SK-N-DZ (cell line): ENCODE measurements around the gene PLPPR2.
"Not testable (repeated sequence)": the region's sequence is repeated elsewhere in the genome, so short reads cannot be mapped to it uniquely, and the experiment has no call there.

Source experiments
- DNase-seq: peaks from one replicate; pipeline ENCODE4 v3.0.0-alpha.2; 2015; ENCODE audit warnings: low spot score

PLPPR2 gene

DNA sequence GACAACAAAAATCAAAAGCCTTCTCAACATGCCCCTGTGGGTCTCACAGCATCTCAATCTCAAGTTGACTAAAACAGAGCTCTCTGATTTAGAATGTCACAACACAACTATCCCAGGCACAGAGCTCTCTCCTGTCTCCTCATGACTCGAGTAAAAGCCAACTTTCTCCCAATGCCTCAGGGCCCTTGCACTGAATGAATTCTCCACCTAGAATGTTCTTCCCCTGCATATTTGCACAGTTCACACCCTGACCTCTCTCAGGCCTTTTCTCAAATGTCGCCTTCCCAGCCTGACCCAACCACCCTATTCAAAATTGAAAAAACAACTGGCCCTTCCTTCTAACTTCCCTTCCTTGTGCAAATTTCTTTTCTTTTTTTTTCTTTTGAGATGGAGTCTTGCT is 15.5 kb downstream of the PLPPR2 start:
- no peak for DNase-seq

DNA sequence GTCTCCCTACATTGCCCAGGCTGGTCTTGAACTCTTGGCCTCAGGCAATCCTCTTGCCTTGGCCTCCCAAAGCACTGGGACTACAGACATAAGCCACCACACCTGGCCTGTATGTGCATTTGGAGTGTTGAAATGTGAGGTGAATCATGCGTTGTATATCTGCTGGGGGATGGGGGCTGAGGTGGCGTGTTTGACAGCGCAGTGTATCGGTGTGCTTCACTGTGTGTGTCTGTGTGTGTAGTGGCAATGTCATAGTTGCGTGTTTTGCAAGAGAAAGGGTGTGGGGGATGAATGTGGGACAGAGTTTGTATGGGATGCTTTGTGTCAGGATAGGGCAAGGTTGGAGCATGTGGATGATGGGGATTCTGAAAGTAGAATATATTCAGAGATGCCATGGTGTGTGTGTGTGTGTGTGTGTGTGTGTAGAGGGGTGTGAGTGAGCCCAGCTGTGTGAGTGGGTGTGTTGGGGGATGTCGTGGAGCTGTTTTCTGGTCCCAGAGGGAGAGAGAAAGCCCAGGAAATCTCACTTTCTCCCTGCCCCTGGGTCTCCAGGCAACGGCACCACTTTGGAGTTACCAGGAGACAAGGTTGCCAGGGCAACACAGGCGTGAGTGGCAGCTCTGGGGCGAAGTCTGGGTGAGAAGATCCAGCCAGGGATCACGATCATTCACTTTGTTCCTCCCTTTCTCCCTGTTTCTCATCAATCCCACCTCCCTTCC is 18.1 kb downstream of the PLPPR2 start:
- peak; percentile 75 for DNase-seq

DNA sequence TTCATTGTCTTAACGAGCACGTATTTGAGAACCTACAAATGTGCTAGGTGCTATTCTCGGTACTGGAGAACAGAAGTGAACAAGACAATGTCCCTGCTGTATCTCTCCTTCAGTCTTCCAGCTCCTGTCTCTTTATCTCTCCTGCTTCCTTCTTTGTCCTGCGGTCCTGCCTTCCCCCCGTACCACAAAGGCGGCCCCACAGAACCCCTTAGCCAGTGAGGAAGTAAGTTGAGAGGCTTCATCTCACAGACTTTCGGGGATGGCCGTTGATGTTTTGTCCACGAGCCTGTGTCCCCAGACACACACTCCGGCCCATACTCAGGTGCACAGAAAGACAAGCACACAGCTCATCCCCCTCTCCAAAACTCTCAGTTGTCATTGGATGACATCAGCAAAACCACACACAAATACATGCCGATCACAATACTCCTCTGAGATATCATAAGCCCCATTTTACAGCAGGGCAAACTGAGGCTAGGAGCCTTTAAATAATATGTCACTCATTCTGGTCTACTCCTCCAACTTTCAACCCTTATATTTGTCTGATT is 18.7 kb downstream of the PLPPR2 start:
- no peak for DNase-seq

DNA sequence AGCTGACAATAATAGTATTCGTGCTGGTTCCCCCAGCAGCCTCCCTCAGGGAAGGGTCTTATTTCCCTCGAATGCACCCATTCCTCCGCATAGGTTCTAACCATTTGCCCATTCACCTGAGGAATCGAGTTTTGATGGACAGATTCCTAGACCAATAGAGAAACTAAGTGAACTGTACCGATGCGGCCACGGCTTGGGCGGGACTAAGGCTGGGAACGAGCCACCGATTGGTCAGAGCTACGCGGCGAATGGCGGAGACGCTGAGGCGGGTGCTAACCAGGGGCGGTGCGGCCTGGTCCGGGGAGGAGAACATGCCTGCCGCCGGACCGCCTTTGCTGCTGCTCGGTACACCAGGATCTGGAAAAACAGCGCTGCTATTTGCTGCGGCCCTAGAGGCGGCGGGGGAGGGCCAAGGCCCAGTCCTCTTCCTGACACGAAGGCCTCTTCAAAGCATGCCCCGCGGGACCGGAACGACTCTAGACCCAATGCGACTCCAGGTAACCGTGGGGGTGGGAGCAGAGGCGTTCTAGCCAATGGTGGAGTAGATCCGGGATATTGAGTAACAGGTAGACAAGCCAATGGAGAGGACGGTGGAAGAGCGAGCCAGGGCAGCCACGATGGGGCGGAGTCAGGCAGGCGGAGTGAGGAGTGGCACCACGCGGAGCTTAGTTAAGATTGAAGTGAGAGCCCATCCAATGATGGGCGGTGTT is 19.4 kb downstream of the PLPPR2 start, which contains the start of gene SWSAP1:
SWSAP1 (plus strand) TSS at position 234 of the 710 bp plus-strand sequence; CDS start at position 249, 15 bp downstream.
- DNase-seq, result peak; percentile 99

DNA sequence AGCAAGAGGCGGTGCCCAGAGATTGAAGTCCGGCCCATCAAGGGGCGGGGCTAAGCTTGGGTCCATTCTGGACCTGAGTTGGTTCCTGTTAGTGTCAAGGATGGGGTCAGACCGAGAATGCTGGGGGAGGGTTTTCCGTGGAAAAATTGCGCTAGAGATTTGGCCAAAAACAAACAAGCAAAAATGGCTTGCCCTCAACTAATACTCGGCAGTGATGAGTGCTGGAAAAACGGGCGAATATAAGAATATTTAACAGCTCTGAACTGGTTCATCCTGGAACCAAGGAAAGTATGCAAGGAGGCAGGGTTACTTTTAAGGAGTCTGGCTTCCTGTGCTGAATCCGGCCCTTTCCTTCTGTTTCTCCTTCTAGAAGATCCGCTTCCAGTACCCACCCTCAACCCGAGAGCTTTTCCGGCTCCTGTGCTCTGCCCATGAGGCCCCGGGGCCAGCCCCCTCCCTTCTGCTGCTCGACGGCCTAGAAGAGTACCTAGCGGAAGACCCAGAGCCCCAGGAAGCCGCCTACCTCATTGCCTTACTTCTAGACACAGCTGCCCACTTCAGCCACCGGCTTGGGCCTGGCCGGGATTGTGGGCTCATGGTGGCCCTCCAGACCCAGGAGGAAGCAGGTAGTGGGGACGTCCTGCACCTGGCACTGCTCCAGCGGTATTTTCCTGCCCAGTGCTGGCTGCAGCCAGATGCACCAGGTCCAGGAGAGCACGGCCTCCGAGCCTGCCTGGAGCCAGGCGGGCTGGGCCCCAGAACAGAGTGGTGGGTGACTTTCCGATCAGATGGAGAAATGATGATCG is 20.1 kb downstream of the PLPPR2 start:
- peak; percentile 65 for DNase-seq

DNA sequence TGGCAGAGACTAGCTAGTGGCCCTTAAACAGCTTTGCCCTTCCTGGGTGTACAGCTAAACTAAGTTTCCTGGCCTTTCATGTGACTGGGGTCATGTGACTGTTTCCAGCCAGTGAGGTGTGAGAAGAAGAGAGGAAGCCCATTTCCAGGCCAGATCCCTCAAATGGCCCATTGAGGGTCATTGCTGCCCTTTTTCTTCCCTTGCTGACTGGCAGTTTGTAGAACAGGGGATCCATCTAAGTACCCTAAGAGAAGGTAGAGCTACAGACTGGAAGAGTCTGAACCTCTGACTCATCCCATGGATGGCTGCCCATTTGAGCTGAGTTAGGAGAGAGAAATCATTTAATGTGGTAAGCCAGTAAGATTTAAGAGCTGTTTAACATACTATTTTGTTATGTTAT is 22.0 kb downstream of the PLPPR2 start:
- no peak for DNase-seq

DNA sequence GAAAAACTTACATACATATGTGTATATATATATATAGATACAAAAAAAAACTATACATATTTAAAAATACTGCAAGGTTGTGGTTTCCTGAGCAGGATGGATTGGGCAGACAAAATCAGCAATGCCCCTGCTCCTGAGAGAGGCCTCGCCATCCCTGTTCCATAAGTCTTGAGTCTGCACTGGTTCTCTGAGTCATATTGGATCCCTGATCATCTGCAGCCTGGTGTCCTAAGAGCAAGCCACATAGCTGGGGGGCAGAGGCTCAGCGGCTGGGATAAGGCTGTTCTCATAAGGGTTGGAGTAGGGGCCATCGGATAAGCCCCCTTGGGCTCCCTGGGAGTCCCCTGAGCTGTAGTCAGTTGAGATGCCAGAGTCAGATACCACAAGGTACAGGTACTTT is 22.5 kb downstream of the PLPPR2 start:
- DNase-seq, result no peak

DNA sequence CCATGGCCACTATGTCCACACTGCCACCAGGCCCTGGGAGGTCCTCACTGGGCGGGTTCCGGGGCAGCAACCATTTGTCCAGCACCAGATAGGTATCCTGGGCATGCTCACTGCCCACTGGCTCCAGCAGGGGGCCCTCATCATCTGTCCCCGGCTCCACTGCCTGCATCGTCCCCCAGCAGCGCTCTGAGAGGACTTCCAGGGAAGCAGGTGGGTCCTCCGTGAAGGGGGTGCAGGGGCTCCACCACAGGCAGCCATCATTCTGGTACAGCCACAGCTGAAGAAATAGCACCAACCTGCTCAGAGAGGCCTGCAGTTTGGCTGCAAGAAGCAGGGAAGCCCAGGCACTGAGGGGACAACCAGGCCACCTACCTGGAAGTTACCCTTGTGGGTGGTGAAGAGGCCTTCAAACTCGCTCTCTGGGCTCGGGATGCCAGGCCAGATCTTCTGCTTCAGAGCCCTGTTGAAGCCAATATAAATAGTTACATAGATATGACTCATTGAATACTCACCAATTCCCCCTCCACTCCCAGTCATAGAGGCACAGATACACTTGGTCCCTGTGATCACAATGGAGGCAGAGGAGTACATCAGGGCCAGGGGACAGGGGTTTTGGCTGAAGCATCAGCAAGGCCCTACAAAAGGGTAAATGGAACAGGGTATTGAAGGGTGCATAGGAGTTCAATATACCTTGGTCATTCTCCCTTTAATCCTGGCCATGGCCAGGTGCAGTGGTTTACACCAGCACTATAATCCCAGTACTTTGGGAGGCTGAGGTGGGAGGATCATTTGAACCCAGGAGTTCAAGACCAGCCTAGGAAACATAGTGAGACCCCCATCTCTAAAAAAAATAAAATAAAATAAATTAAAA is 23.3 kb downstream of the PLPPR2 start:
- peak; percentile 53 for DNase-seq

DNA sequence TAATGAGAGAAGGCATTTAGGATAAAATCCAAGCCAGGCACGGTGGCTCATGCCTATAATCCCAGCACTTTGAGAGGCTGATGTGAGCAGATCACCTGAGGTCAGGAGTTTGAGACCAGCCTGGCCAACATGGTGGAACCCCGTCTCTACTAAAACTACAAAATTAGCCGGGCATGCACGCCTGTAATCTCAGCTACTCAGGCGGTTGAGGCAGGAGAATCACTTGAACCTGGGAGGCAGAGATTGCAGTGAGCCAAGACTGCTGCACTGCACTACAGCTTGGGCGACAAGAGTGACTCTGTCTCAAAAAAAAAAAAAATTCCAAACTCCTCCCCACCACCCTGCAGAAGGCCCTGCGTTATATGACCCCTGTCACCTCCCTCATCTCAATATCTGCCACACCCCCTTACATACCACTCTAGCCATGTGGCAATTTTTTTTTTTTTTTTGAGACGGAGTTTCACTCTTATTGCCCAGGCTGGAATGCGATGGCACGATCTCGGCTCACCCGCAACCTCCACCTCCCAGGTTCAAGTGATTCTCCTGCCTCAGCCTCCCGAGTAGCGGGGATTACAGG is 24.1 kb downstream of the PLPPR2 start:
- not testable (repeated sequence) for DNase-seq

DNA sequence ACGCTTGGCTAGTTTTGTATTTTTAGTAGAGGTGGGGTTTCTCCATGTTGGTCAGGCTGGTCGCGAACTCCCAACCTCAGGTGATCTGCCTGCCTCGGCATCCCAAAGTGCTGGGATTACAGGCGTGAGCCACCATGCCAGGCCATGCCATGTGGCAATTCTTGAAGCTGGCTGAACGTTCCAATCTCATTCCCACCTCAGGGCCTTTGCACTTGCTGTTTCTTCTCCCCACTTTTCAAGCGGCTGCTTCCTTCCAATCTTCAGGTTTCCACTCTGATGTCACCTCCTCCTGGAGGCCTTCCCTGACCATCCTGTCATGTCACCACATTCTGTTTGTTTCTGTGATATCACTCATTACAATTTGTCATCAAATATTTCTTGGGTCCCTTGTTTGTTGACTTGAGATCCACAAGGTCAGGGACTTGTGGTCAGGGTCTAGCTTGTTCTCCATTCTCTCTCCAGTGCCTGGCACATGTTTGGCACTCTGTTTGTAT is 24.7 kb downstream of the PLPPR2 start:
- no peak for DNase-seq

DNA sequence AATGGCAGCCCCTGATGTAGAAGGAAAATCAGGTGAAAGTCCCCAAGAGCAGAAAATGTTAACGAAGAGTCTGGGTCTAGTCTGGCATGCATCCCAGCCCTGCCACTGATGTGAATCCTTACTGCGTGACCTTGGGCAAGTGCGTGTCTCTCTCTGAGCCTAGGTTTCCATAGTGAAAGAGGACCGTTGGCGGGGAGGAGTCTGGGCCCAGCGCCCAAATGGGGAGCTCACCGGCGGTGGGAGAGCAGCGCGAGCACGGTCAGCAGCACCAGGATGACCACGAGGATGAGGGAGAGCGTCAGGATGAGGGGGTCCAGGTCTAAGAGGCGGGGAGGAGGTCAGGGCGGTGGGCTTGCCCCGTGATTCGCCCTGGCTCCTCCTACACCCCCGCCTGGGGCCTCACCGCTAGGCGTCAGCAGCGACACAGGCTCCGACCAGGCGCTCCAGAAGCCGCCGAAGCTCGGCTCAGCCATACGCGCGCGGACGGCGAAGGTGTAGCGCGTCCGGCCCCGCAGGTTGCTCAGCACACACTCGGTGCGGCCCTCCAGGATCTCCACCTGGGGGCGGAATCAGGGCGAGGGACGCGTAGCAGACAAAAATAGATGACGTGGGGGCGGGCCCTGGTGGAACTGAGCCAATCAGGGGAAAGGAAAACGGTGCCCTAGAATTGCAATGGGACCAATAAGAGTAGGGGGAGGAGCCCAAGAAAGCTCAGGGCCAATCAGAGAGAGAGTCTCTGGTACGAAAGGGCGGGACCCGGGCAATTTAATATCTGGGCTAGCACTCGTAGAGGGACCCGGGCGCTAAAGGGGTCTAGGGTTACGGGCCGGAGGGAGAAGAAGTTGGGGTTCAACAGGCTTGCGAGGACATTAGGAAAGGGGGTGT is 25.7 kb downstream of the PLPPR2 start:
- DNase-seq, result peak; percentile 99

DNA sequence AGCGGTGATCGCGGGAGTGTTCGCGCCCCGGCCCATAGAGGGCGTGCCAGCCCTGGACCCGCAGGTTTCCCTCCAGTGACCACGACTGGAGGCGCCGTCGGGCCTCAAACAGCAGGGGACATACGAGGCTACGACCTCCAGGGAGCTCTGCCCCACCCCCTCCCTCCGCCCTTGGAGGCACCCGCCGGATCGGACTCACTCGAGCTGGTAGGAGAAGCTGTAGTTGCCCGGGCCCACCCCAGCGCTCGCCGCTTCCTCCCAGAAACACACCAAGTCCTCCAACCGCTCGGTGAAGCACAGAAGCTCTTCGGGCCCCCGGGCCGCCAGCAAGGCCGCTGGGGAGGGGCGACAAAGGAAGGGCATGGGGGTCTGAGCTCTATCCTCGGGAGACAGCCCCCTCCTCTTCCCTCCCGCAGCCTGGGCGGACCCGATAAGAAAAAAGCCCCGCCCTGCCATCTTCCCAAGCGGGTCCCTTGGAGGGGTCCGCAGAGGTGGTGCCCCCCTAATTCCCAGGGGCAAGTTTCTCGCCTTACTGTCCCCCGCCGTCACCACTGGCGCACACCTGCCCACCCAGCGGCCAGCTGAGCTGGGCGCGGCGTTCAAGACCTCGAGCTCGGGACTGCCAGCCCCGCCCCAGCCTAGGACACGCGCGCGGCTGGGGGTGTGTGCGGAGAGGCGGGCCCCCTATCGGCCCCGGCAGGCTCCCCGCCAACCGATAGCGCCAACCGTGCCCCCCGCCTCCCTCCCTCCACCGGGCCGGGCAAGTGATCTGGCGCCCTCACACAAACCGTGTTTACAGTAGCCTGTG is 27.9 kb downstream of the PLPPR2 start:
- peak; percentile 65 for DNase-seq

DNA sequence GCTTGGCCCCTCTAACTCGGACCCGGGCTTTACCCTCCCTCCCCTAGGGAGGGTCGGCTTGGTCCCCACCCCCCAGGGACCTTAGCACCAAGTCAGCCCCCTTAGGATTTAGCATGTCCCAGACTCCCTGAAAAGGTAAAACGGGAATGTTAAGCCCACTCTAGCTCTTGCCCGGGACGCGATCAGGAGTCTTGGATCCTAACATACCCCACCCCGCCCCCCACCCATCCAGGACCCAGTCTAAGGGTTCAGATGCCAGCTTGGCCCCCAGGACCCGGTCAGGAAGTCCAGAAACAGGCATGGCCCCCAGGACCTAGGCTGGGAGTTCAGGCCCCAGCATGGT is 28.4 kb downstream of the PLPPR2 start:
- DNase-seq, result no peak

DNA sequence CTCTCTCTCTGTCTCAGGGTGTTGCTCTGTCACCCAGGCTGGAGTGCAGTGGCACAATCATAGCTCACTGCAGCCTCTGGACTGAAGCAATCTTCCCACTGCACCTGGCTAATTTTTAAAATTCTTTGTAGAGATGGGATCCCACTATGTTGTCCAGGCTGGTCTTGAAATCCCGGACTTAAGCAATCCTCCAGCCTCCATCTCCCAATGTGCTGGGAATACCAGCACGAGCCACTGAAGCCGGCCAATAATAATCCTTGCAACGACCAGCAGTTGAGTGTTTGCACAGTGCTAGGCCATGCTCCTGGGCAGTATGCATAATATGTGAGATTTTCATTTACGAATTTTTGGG is 29.5 kb downstream of the PLPPR2 start:
- no peak for DNase-seq

DNA sequence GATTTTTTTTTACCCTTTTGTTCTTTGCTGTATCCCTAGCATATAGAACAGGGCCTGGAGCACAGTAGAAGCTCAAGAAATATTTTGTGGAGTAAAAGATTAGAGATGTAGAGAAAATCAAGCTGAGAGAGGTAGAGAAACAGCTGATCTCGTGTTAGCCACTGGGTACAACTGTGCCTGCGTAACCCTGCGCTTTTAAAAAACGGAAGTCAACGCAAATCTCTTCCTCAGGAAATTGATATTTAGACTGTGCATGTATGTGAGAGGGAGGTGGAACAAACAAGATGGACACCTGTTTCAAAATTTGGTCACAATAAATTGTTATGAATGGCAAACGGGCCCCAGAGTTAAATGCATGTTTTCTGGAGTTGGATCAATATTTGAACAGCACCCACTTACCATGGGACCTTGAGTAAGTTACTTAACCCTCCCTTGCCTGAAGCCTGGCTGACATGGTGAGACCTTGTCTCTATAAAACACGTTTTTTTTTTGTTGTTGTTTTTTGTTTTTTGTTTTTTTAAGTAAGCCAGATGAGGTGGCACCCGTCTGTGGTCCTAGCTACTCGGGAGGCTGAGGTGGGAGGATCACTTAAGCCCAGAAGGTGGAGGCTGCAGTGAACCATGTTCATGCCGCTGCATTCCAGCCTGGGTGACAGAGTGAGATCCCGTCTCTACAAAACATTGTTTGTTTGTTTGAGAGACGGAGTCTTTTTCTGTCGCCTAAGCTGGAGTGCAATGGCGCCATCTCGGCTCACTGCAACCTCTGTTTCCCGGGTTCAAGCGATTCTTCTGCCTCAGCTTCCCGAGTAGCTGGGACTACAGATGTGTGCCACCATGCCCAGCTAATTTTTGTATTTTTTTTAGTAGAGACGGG is 32.2 kb downstream of the PLPPR2 start:
- DNase-seq, result no peak

DNA sequence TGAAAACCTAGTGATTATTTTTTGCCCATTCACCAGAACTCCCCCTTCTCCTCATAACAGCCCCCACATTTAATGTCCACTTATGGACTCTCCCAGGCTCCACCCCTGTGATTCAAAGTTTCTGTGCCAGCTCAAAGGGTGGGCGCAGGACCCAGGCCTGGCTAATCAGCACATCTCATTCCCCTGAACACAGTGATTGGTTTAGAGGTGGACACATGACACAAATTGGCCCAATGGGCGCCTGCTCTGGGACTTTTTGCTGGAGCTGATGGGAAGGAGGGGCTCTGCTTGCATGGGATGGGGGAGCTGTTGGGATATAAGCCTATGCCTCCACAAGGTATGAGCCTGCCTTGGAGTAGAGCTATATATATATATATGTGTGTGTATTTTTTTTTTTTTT is 35.1 kb downstream of the PLPPR2 start:
- no peak for DNase-seq

DNA sequence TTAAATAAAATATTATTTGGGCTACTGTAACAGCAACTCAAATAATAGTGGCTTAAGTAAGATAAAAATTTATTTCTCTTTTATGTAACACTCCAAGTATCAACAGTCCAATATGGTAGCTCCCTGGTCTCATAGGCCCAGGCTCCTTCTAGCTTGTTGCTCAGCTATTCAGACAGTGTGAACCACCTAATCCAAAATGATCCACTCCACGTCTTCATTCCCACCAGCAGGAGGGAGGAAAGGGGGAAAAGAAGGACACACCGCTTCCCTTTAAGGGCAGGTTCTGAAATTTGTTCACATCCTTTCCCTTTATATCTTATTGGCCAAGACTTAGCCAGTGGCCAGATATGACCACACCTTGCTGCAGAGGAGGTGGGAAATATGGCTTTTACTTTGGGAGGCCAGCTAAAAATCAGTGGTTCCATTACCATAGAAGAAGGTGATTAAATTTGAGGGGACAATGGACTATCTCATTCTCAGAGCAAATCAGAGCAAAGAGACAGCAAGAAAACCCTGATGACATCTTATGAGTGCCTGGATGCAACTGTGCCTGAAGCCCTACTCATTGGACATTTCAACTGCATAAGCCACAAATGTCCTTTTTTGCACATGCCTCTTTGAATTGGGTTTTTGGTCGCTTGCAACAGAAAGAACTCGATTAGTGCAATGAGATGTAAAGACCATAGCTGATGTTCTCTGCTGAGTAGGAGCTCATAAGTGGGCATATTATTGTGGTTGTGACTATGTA is 35.9 kb downstream of the PLPPR2 start:
- DNase-seq, result no peak
